Measurements from ENCODE around the gene ZIM2.

ZIM2 gene

GRCh38 chr19:56838024-56838908 lies 2.3 kb downstream of the ZIM2 start:
- Histone ChIP-seq H3K36me3 (ENCODE audit: control insufficient read depth, low read depth, low read length) (no peaks in the 10 kb centered on the region), H3K4me1 (ENCODE audit: control insufficient read depth, low read depth, low read length) (no peaks in the 10 kb centered on the region), H3K27me3 (ENCODE audit: control insufficient read depth, insufficient read depth, low read length) (no peaks in the 10 kb centered on the region), H3K27ac (ENCODE audit: low read length) (no peak overlapping the region), H3K4me3 (ENCODE audit: low read length) (no peak overlapping the region), H3K9me3 (ENCODE audit: control insufficient read depth, low read depth, low read length) (peaks cover 90% of the 10 kb centered on the region), H3K9ac (ENCODE audit: low read length) (no peak overlapping the region)

GRCh38 chr19:56837492-56838023 lies 3.0 kb downstream of the ZIM2 start:
- peaks cover 88% of the 10 kb centered on the region for H3K9me3 ChIP-seq (ENCODE audit: control insufficient read depth, low read depth, low read length)
- no peaks in the 10 kb centered on the region for H3K4me1 ChIP-seq (ENCODE audit: control insufficient read depth, low read depth, low read length)
- H3K4me3 ChIP-seq (ENCODE audit: low read length), result no peak overlapping the region
- H3K9ac ChIP-seq (ENCODE audit: low read length), result no peak overlapping the region
- no peak overlapping the region for H3K27ac ChIP-seq (ENCODE audit: low read length)
- no peaks in the 10 kb centered on the region for H3K36me3 ChIP-seq (ENCODE audit: control insufficient read depth, low read depth, low read length)
- no peaks in the 10 kb centered on the region for H3K27me3 ChIP-seq (ENCODE audit: control insufficient read depth, insufficient read depth, low read length)

GRCh38 chr19:56837004-56837403 lies 3.5 kb downstream of the ZIM2 start:
- Histone ChIP-seq H3K27me3 (ENCODE audit: control insufficient read depth, insufficient read depth, low read length) (no peaks in the 10 kb centered on the region), H3K4me3 (ENCODE audit: low read length) (no peak overlapping the region), H3K27ac (ENCODE audit: low read length) (no peak overlapping the region), H3K9me3 (ENCODE audit: control insufficient read depth, low read depth, low read length) (peaks cover 90% of the 10 kb centered on the region), H3K36me3 (ENCODE audit: control insufficient read depth, low read depth, low read length) (no peaks in the 10 kb centered on the region), H3K4me1 (ENCODE audit: control insufficient read depth, low read depth, low read length) (no peaks in the 10 kb centered on the region), H3K9ac (ENCODE audit: low read length) (no peak overlapping the region)

DNA sequence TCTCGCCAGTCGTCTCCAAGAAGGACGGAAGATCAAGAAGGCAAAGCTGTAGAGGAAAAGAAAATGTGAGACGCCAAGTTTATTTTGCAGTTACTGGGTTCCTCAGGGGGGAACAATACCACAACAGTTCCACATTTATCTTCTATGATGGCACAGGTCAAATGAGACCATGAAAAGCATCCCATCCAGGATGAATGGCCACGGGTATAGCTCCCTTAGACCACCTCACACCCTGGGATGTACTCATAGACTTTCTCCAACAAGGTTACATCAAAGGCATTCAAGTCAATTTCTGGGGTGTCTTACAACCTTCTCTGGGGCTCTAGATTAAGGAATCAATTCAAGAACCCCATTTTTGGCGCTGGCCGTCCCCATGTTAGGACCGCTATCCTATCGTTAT lies 4.5 kb downstream of the ZIM2 start:
- Histone ChIP-seq H3K9ac (ENCODE audit: low read length) (no peak overlapping the region), H3K4me1 (ENCODE audit: control insufficient read depth, low read depth, low read length) (no peaks in the 10 kb centered on the region), H3K27me3 (ENCODE audit: control insufficient read depth, insufficient read depth, low read length) (no peaks in the 10 kb centered on the region), H3K4me3 (ENCODE audit: low read length) (no peak overlapping the region), H3K36me3 (ENCODE audit: control insufficient read depth, low read depth, low read length) (no peaks in the 10 kb centered on the region), H3K27ac (ENCODE audit: low read length) (no peak overlapping the region), H3K9me3 (ENCODE audit: control insufficient read depth, low read depth, low read length) (peaks cover 90% of the 10 kb centered on the region)

GRCh38 chr19:56835401-56835800 lies 5.1 kb downstream of the ZIM2 start:
- Histone ChIP-seq H3K27me3 (ENCODE audit: control insufficient read depth, insufficient read depth, low read length) (no peaks in the 10 kb centered on the region), H3K4me3 (ENCODE audit: low read length) (no peak overlapping the region), H3K4me1 (ENCODE audit: control insufficient read depth, low read depth, low read length) (no peaks in the 10 kb centered on the region), H3K36me3 (ENCODE audit: control insufficient read depth, low read depth, low read length) (no peaks in the 10 kb centered on the region), H3K9me3 (ENCODE audit: control insufficient read depth, low read depth, low read length) (peaks cover 89% of the 10 kb centered on the region), H3K27ac (ENCODE audit: low read length) (no peak overlapping the region), H3K9ac (ENCODE audit: low read length) (no peak overlapping the region)

DNA sequence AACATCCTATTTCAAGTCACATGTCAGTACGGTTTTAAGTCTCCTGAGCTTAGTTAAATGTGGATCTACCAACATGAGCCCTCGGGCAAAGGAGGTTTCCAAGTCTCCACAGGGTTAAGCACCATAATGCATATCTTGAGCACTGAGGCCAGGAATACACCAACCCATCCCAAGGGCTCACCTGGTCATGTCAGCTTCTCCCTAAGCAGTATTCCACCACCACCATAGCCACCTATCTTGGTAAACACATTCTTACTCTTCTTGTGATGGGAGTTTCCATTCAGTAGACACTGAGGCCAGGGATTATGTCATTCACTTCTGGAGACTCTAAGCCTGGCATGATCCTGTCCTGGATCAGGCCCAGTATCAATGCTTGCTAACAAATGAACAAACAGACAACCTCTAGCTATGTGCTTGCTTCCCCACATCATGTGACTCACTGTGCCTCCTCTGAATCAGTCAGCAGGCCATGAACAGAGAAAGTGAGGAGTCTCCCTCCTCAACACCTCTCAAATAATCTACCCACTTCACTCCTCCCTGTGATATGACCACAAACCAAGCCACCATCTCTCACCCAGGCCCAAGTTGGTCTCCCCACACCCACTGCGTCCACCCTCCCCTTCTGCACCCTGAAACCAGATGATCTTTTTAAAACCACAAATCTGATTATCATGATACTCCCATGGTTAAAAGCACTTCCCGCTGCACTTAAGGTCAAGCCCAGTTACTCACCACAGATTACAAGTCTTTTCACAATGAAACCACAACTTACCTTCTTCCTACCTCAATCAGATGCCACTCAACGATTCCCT lies 5.8 kb downstream of the ZIM2 start:
- no peaks in the 10 kb centered on the region for H3K4me1 ChIP-seq (ENCODE audit: control insufficient read depth, low read depth, low read length)
- no peaks in the 10 kb centered on the region for H3K27me3 ChIP-seq (ENCODE audit: control insufficient read depth, insufficient read depth, low read length)
- no peak overlapping the region for H3K27ac ChIP-seq (ENCODE audit: low read length)
- H3K9ac ChIP-seq (ENCODE audit: low read length), result no peak overlapping the region
- no peaks in the 10 kb centered on the region for H3K36me3 ChIP-seq (ENCODE audit: control insufficient read depth, low read depth, low read length)
- H3K4me3 ChIP-seq (ENCODE audit: low read length), result no peak overlapping the region
- H3K9me3 ChIP-seq (ENCODE audit: control insufficient read depth, low read depth, low read length), result peaks cover 92% of the 10 kb centered on the region

GRCh38 chr19:56832352-56832928 lies 8.1 kb downstream of the ZIM2 start:
- H3K4me1 ChIP-seq (ENCODE audit: control insufficient read depth, low read depth, low read length), result no peaks in the 10 kb centered on the region
- peaks cover 93% of the 10 kb centered on the region for H3K9me3 ChIP-seq (ENCODE audit: control insufficient read depth, low read depth, low read length)

DNA sequence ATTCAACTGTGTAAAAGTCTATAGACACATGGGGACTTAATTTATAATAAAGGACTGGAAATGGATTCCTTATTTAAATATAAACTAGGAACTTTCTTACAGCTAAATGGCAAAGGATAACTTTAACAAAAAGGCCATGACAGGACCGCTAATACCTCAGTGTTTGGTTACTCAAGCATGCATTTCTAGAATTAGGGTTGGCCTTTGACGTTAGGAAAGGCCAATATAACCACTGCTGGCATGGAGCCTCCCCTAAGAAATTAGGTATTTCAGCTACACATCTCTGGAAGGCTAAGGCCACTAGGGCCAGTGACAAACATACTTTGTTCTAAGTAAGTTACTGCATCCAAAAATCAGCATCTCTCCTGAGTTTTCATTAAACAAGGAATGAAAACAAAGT lies 9.3 kb downstream of the ZIM2 start:
- Histone ChIP-seq H3K4me3 (ENCODE audit: low read length) (no peak overlapping the region), H3K36me3 (ENCODE audit: control insufficient read depth, low read depth, low read length) (no peaks in the 10 kb centered on the region)

More at GRCh38 chr19:56832352-56832928, 8.1 kb downstream of the ZIM2 start:
- Histone ChIP-seq H3K36me3 (ENCODE audit: control insufficient read depth, low read depth, low read length) (no peaks in the 10 kb centered on the region), H3K27me3 (ENCODE audit: control insufficient read depth, insufficient read depth, low read length) (no peaks in the 10 kb centered on the region), H3K9ac (ENCODE audit: low read length) (no peak overlapping the region), H3K4me3 (ENCODE audit: low read length) (no peak overlapping the region), H3K27ac (ENCODE audit: low read length) (no peak overlapping the region)

GRCh38 chr19:56829596-56829995 lies 10.9 kb downstream of the ZIM2 start:
- Histone ChIP-seq H3K4me1 (ENCODE audit: control insufficient read depth, low read depth, low read length) (no peaks in the 10 kb centered on the region), H3K4me3 (ENCODE audit: low read length) (no peak overlapping the region), H3K27me3 (ENCODE audit: control insufficient read depth, insufficient read depth, low read length) (no peaks in the 10 kb centered on the region), H3K27ac (ENCODE audit: low read length) (no peak overlapping the region), H3K36me3 (ENCODE audit: control insufficient read depth, low read depth, low read length) (no peaks in the 10 kb centered on the region), H3K9ac (ENCODE audit: low read length) (no peak overlapping the region), H3K9me3 (ENCODE audit: control insufficient read depth, low read depth, low read length) (peaks cover 93% of the 10 kb centered on the region)

More for the DNA sequence above, 9.3 kb downstream of the ZIM2 start:
- H3K27me3 ChIP-seq (ENCODE audit: control insufficient read depth, insufficient read depth, low read length), result no peaks in the 10 kb centered on the region
- no peaks in the 10 kb centered on the region for H3K4me1 ChIP-seq (ENCODE audit: control insufficient read depth, low read depth, low read length)
- H3K9ac ChIP-seq (ENCODE audit: low read length), result no peak overlapping the region
- peaks cover 93% of the 10 kb centered on the region for H3K9me3 ChIP-seq (ENCODE audit: control insufficient read depth, low read depth, low read length)
- no peak overlapping the region for H3K27ac ChIP-seq (ENCODE audit: low read length)

GRCh38 chr19:56827708-56828107 lies 12.8 kb downstream of the ZIM2 start:
- no peaks in the 10 kb centered on the region for H3K27me3 ChIP-seq (ENCODE audit: control insufficient read depth, insufficient read depth, low read length)
- no peaks in the 10 kb centered on the region for H3K4me1 ChIP-seq (ENCODE audit: control insufficient read depth, low read depth, low read length)
- no peak overlapping the region for H3K27ac ChIP-seq (ENCODE audit: low read length)
- H3K4me3 ChIP-seq (ENCODE audit: low read length), result no peak overlapping the region
- H3K9me3 ChIP-seq (ENCODE audit: control insufficient read depth, low read depth, low read length), result peaks cover 92% of the 10 kb centered on the region
- H3K36me3 ChIP-seq (ENCODE audit: control insufficient read depth, low read depth, low read length), result no peaks in the 10 kb centered on the region
- no peak overlapping the region for H3K9ac ChIP-seq (ENCODE audit: low read length)

DNA sequence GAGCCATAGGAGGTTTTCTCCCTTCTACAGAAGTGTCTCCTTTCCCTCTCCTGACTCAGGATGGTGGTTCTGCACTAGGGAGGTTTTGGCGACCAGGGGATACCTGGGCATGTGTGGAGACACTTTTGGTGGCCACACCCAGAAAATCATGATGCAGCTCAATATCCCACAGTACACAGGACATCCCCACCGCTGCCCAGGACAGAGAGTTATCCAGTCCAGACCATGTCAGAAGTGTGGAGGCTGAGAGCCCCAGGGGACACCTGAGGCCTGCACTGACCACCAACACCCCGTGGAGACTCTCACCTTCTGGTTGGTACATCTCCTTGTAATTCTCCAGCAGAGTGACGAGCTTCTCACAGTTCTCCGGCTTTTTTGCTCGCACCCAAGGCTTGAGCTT lies 16.6 kb downstream of the ZIM2 start:
- Histone ChIP-seq H3K9me3 (ENCODE audit: control insufficient read depth, low read depth, low read length) (peaks cover 76% of the 10 kb centered on the region), H3K9ac (ENCODE audit: low read length) (no peak overlapping the region), H3K4me3 (ENCODE audit: low read length) (no peak overlapping the region), H3K36me3 (ENCODE audit: control insufficient read depth, low read depth, low read length) (no peaks in the 10 kb centered on the region), H3K27ac (ENCODE audit: low read length) (no peak overlapping the region), H3K4me1 (ENCODE audit: control insufficient read depth, low read depth, low read length) (no peaks in the 10 kb centered on the region), H3K27me3 (ENCODE audit: control insufficient read depth, insufficient read depth, low read length) (no peaks in the 10 kb centered on the region)
